ENCODE measurements around the gene GDPD1.

Gene GDPD1

GRCh38 chr17:59292174-59292523 lies 71.8 kb downstream of the GDPD1 start:
- H3K36me3 ChIP-seq (ENCODE audit: control insufficient read depth in 2 of 2, insufficient read depth in 1 of 2, low read length in 2 of 2) = no peaks in the 10 kb centered on the region
- TF ChIP-seq KLF17 (tag by site-specific recombination; IDR thresholded peaks at IDR 0.05) (no peak), ZNF114 (tag by site-specific recombination; IDR thresholded peaks at IDR 0.05) (no peak), TSHZ1 (tag by site-specific recombination; IDR thresholded peaks at IDR 0.05; ENCODE audit: borderline replicate concordance) (no peak), GLIS1 (tag by site-specific recombination; IDR thresholded peaks at IDR 0.05) (0 out of 2 replicates have a peak, but pooled peaks have one; percentile 12), HOXD13 (CRISPR knock-in tag; IDR thresholded peaks at IDR 0.05; ENCODE audit: borderline replicate concordance) (no peak), RBAK (tag by site-specific recombination; IDR thresholded peaks at IDR 0.05) (no peak), IKZF3 (tag by site-specific recombination; IDR thresholded peaks at IDR 0.05) (no peak), SETDB1 (IDR thresholded peaks at IDR 0.05; ENCODE audit: insufficient read length, low read length) (peak; percentile 5), ZNF302 (tag by site-specific recombination; IDR thresholded peaks at IDR 0.05; ENCODE audit: low read depth) (no peak), GLI2 (tag by site-specific recombination; IDR thresholded peaks at IDR 0.05; ENCODE audit: borderline replicate concordance, low read depth) (no peak)
- TF ChIP-seq, protein P1, sequence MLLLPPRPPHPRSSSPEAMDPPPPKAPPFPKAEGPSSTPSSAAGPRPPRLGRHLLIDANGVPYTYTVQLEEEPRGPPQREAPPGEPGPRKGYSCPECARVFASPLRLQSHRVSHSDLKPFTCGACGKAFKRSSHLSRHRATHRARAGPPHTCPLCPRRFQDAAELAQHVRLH (tag by site-specific recombination; IDR thresholded peaks at IDR 0.05) = peak; percentile 5; the same call in 1 of the 2 replicates
- TF ChIP-seq, protein P2, sequence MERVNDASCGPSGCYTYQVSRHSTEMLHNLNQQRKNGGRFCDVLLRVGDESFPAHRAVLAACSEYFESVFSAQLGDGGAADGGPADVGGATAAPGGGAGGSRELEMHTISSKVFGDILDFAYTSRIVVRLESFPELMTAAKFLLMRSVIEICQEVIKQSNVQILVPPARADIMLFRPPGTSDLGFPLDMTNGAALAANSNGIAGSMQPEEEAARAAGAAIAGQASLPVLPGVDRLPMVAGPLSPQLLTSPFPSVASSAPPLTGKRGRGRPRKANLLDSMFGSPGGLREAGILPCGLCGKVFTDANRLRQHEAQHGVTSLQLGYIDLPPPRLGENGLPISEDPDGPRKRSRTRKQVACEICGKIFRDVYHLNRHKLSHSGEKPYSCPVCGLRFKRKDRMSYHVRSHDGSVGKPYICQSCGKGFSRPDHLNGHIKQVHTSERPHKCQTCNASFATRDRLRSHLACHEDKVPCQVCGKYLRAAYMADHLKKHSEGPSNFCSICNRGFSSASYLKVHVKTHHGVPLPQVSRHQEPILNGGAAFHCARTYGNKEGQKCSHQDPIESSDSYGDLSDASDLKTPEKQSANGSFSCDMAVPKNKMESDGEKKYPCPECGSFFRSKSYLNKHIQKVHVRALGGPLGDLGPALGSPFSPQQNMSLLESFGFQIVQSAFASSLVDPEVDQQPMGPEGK (tag by site-specific recombination; IDR thresholded peaks at IDR 0.05) = no peak
- POLR2A ChIA-PET = no interaction called here
- CTCF ChIA-PET = no interaction called here
- no peaks in the 10 kb centered on the region for H3K9me3 ChIP-seq (ENCODE audit: control insufficient read depth, insufficient read depth, low read depth, low read length)
- H3K4me3 ChIP-seq (ENCODE audit: low read depth, low read length) = no peak overlapping the region
- no peak overlapping the region for H3K27ac ChIP-seq (ENCODE audit: extremely low read depth, low read depth, low read length)
- peaks cover 8% of the 10 kb centered on the region for H3K4me1 ChIP-seq (ENCODE audit: control insufficient read depth, insufficient read depth, low read length)

GRCh38 chr17:59296190-59296589 lies 75.9 kb downstream of the GDPD1 start:
- Histone ChIP-seq H3K27ac (ENCODE audit: extremely low read depth, low read depth, low read length) (no peak overlapping the region), H3K9me3 (ENCODE audit: control insufficient read depth, insufficient read depth, low read depth, low read length) (no peaks in the 10 kb centered on the region), H3K4me3 (ENCODE audit: low read depth, low read length) (no peak overlapping the region), H3K4me1 (ENCODE audit: control insufficient read depth, insufficient read depth, low read length) (peaks cover 6% of the 10 kb centered on the region; the same call in 1 of the 2 replicates), H3K36me3 (ENCODE audit: control insufficient read depth in 2 of 2, insufficient read depth in 1 of 2, low read length in 2 of 2) (no peaks in the 10 kb centered on the region)
- CTCF ChIA-PET = no interaction called here
- POLR2A ChIA-PET = no interaction called here
- TF ChIP-seq ZNF555 (tag by site-specific recombination; conservative IDR thresholded peaks at IDR 0.05) (no peak), KLF10 (tag by site-specific recombination; IDR thresholded peaks at IDR 0.05) (no peak), ZNF292 (tag by site-specific recombination; IDR thresholded peaks at IDR 0.05; ENCODE audit: borderline replicate concordance, low read depth) (no peak), ZNF266 (tag by site-specific recombination; IDR thresholded peaks at IDR 0.05; ENCODE audit: low read depth) (no peak), ZNF202 (tag by site-specific recombination; IDR thresholded peaks at IDR 0.05; ENCODE audit: borderline replicate concordance) (no peak), ZNF610 (tag by site-specific recombination; IDR thresholded peaks at IDR 0.05; ENCODE audit: borderline replicate concordance) (no peak), ZNF37A (tag by site-specific recombination; IDR thresholded peaks at IDR 0.05) (no peak)
- TF ChIP-seq, protein P3, sequence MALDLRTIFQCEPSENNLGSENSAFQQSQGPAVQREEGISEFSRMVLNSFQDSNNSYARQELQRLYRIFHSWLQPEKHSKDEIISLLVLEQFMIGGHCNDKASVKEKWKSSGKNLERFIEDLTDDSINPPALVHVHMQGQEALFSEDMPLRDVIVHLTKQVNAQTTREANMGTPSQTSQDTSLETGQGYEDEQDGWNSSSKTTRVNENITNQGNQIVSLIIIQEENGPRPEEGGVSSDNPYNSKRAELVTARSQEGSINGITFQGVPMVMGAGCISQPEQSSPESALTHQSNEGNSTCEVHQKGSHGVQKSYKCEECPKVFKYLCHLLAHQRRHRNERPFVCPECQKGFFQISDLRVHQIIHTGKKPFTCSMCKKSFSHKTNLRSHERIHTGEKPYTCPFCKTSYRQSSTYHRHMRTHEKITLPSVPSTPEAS (tag by site-specific recombination; IDR thresholded peaks at IDR 0.05) = no peak
- TF ChIP-seq, protein P4, sequence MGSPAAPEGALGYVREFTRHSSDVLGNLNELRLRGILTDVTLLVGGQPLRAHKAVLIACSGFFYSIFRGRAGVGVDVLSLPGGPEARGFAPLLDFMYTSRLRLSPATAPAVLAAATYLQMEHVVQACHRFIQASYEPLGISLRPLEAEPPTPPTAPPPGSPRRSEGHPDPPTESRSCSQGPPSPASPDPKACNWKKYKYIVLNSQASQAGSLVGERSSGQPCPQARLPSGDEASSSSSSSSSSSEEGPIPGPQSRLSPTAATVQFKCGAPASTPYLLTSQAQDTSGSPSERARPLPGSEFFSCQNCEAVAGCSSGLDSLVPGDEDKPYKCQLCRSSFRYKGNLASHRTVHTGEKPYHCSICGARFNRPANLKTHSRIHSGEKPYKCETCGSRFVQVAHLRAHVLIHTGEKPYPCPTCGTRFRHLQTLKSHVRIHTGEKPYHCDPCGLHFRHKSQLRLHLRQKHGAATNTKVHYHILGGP (tag by site-specific recombination; IDR thresholded peaks at IDR 0.05) = no peak
